HUES6 (cell line): ENCODE data around the gene IL1R1.

Experiments used
- H3K27ac ChIP-seq: 2 replicates; pipeline ENCODE4 v1.7.0; 2013; ENCODE audit warnings: low read depth, mild to moderate bottlenecking, low read length, inconsistent platforms
- H3K27me3 ChIP-seq: 2 replicates; pipeline ENCODE4 v1.6.1; 2013; ENCODE audit warnings: low read length; ENCODE audit not compliant: control insufficient read depth, insufficient read depth
- H3K36me3 ChIP-seq: 2 replicates; pipeline ENCODE4 v1.6.1; 2013; ENCODE audit warnings: low read length; ENCODE audit not compliant: control insufficient read depth, insufficient read depth
- H3K4me1 ChIP-seq: 2 replicates; pipeline ENCODE4 v1.6.1; 2013; ENCODE audit warnings: low read length; ENCODE audit not compliant: control insufficient read depth, insufficient read depth
- H3K4me3 ChIP-seq: 2 replicates; pipeline ENCODE4 v1.5.1; 2013; ENCODE audit warnings: low read depth, low read length
- H3K9ac ChIP-seq: one replicate; pipeline ENCODE4 v1.6.1; 2013; ENCODE audit warnings: mild to moderate bottlenecking, low read length
- H3K9me3 ChIP-seq: 2 replicates; pipeline ENCODE4 v1.6.1; 2013; ENCODE audit warnings: low read depth, low read length; ENCODE audit not compliant: control insufficient read depth, insufficient read depth

Gene IL1R1

GRCh38 chr2:102179061-102179460 is 36.5 kb downstream of the IL1R1 start:
- no peak overlapping the region for H3K4me3 ChIP-seq
- no peaks in the 10 kb centered on the region for H3K4me1 ChIP-seq
- H3K27me3 ChIP-seq, result no peaks in the 10 kb centered on the region
- no peaks in the 10 kb centered on the region for H3K36me3 ChIP-seq
- H3K9me3 ChIP-seq, result no peaks in the 10 kb centered on the region
- no peak overlapping the region for H3K9ac ChIP-seq
- no peak overlapping the region for H3K27ac ChIP-seq

GRCh38 chr2:102179788-102180686 is 37.5 kb downstream of the IL1R1 start:
- no peak overlapping the region for H3K27ac ChIP-seq
- H3K9ac ChIP-seq, result no peak overlapping the region
- no peaks in the 10 kb centered on the region for H3K36me3 ChIP-seq
- H3K27me3 ChIP-seq, result no peaks in the 10 kb centered on the region
- no peak overlapping the region for H3K4me3 ChIP-seq
- no peaks in the 10 kb centered on the region for H3K9me3 ChIP-seq
- no peaks in the 10 kb centered on the region for H3K4me1 ChIP-seq

GRCh38 chr2:102180687-102180999 is 38.1 kb downstream of the IL1R1 start:
- no peak overlapping the region for H3K4me3 ChIP-seq
- H3K27ac ChIP-seq, result no peak overlapping the region
- H3K9ac ChIP-seq, result no peak overlapping the region
- H3K4me1 ChIP-seq, result no peaks in the 10 kb centered on the region
- H3K36me3 ChIP-seq, result no peaks in the 10 kb centered on the region
- H3K9me3 ChIP-seq, result no peaks in the 10 kb centered on the region
- H3K27me3 ChIP-seq, result no peaks in the 10 kb centered on the region

GRCh38 chr2:102181376-102181775 is 38.8 kb downstream of the IL1R1 start:
- H3K9ac ChIP-seq, result no peak overlapping the region
- H3K4me3 ChIP-seq, result no peak overlapping the region
- no peaks in the 10 kb centered on the region for H3K36me3 ChIP-seq
- H3K27me3 ChIP-seq, result peaks cover 6% of the 10 kb centered on the region
- H3K4me1 ChIP-seq, result no peaks in the 10 kb centered on the region
- no peaks in the 10 kb centered on the region for H3K9me3 ChIP-seq
- no peak overlapping the region for H3K27ac ChIP-seq

- Histone ChIP-seq H3K36me3 (no peaks in the 10 kb centered on the region), H3K9ac (no peak overlapping the region), H3K4me1 (peaks cover 3% of the 10 kb centered on the region; the same call in 1 of the 2 replicates), H3K9me3 (no peaks in the 10 kb centered on the region), H3K4me3 (no peak overlapping the region), H3K27me3 (peaks cover 13% of the 10 kb centered on the region), H3K27ac (no peak overlapping the region)
These were observed 39.5 kb downstream of the IL1R1 start for GRCh38 chr2:102181919-102182635.

- Histone ChIP-seq H3K9ac (no peak overlapping the region), H3K36me3 (no peaks in the 10 kb centered on the region), H3K9me3 (no peaks in the 10 kb centered on the region), H3K4me3 (no peak overlapping the region), H3K27me3 (peaks cover 33% of the 10 kb centered on the region), H3K27ac (no peak overlapping the region), H3K4me1 (peaks cover 5% of the 10 kb centered on the region; the same call in 1 of the 2 replicates)
These were observed 41.5 kb downstream of the IL1R1 start for GRCh38 chr2:102184018-102184417.

- no peak overlapping the region for H3K9ac ChIP-seq
- H3K36me3 ChIP-seq, result no peaks in the 10 kb centered on the region
- H3K4me3 ChIP-seq, result no peak overlapping the region
- peaks cover 35% of the 10 kb centered on the region for H3K27me3 ChIP-seq
- no peaks in the 10 kb centered on the region for H3K9me3 ChIP-seq
- H3K27ac ChIP-seq, result no peak overlapping the region
- H3K4me1 ChIP-seq, result peaks cover 5% of the 10 kb centered on the region; the same call in 1 of the 2 replicates
These were observed 42.0 kb downstream of the IL1R1 start for GRCh38 chr2:102184568-102184967.

GRCh38 chr2:102185347-102185746 is 42.8 kb downstream of the IL1R1 start:
- H3K27ac ChIP-seq, result no peak overlapping the region
- H3K4me1 ChIP-seq, result peaks cover 5% of the 10 kb centered on the region; the same call in 1 of the 2 replicates
- H3K9ac ChIP-seq, result no peak overlapping the region
- H3K36me3 ChIP-seq, result no peaks in the 10 kb centered on the region
- no peak overlapping the region for H3K4me3 ChIP-seq
- peaks cover 38% of the 10 kb centered on the region for H3K27me3 ChIP-seq
- no peaks in the 10 kb centered on the region for H3K9me3 ChIP-seq

GRCh38 chr2:102186791-102187495 is 44.4 kb downstream of the IL1R1 start, which contains the start of gene IL1RL2:
Gene IL1RL2, plus strand, starts transcription at chr2:102187023. Its CDS starts 845 bp downstream, at chr2:102187868.
- Histone ChIP-seq H3K27ac (no peak within 1 kb of the TSS), H3K9me3 (no peaks in the 10 kb centered on the region), H3K4me1 (peaks cover 5% of the 10 kb centered on the region; the same call in 1 of the 2 replicates), H3K36me3 (no peaks in the 10 kb centered on the region), H3K4me3 (peak within 1 kb of the TSS; percentile 61), H3K27me3 (peaks cover 38% of the 10 kb centered on the region), H3K9ac (no peak within 1 kb of the TSS)

GRCh38 chr2:102187496-102188150 is 45.1 kb downstream of the IL1R1 start:
- Histone ChIP-seq H3K9ac (no peak overlapping the region), H3K4me1 (peaks cover 5% of the 10 kb centered on the region; the same call in 1 of the 2 replicates), H3K27me3 (peaks cover 38% of the 10 kb centered on the region), H3K36me3 (no peaks in the 10 kb centered on the region), H3K9me3 (no peaks in the 10 kb centered on the region), H3K4me3 (peak overlapping the region; percentile 61), H3K27ac (no peak overlapping the region)
